Measurements from ENCODE around the gene CTF1.

DNA sequence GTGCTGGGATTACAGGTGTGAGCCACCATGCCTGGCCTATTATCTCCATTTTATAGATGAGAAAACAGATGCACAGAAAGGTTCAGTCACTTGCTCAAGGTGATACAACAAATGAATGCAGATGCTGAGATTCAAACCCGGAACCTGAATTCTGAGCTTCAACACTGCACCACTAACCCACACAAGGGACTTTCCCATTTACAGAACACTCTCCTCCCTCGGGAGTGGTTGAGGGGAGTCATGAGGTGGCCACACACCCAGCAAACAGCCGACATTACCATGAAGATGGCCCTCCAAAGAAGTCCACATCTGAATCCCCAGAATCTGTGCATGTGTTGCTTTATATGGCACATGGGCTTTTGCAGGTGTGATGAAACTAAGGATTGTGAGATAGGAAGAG, 11.7 kb upstream of the CTF1 start:
- TF ChIP-seq YY1 (IDR thresholded peaks at IDR 0.05; ENCODE audit: insufficient read depth, insufficient read length): no peak
- no peak for TF ChIP-seq SUZ12 (IDR thresholded peaks at IDR 0.05; ENCODE audit: extremely low read depth, insufficient read depth, insufficient read length)

Data from NT2/D1 (cell line).